GM23338 (cell line): ENCODE results near the gene RAD23A.

Source experiments
- CREB1 ChIP-seq: fragments of 250-450 bp; sonication (Bioruptor Pico); IDR thresholded peaks from 2 replicates; pipeline ENCODE4 v1.5.0; 2020; ENCODE audit warnings: low read depth, mild to moderate bottlenecking, moderate library complexity
- CTCF ChIP-seq, 2 experiments: fragments of 200-600 bp in 1 of 2; sonication (generic) in 1 of 2; conservative IDR thresholded peaks; 2 replicates each; pipeline versions ENCODE4 v1.5.1 to v1.6.1; 2016 to 2017; ENCODE audit warnings: antibody characterized with exemption in 2 of 2, low read depth in 2 of 2, mild to moderate bottlenecking in 2 of 2, moderate library complexity in 1 of 2
- JUNB ChIP-seq: IDR thresholded peaks from one replicate; pipeline ENCODE4 v1.6.1; 2016; ENCODE audit warnings: antibody characterized with exemption; ENCODE audit not compliant: unreplicated experiment
- POLR2AphosphoS5 ChIP-seq: IDR thresholded peaks from 2 replicates; pipeline ENCODE4 v1.6.1; 2016; ENCODE audit warnings: antibody characterized with exemption, low read depth

GRCh38 chr19:12913851-12914690, 31.6 kb upstream of the RAD23A start:
- TF ChIP-seq JUNB, result no peak
- TF ChIP-seq CREB1, result no peak
- TF ChIP-seq POLR2AphosphoS5, result no peak
- TF ChIP-seq CTCF (conservative IDR thresholded peaks at IDR 0.05; ENCODE audit: low read depth in 2 of 2), result no peak
